HG03108 (cell line): ENCODE data around the gene ZDHHC12.
A peak's percentile ranks its signal among the peaks of the same experiment; 100 is the strongest.

ENCODE experiments used
- ATAC-seq: cut with Tn5 transposase; IDR thresholded peaks from one replicate; pipeline ENCODE4 v1.9.1; 2021; ENCODE audit warnings: moderate library complexity; ENCODE audit not compliant: unreplicated experiment

ZDHHC12 gene

GRCh38 chr9:128688501-128689292 is 35.2 kb downstream of the ZDHHC12 start, which contains the start of gene SET:
Gene SET (plus strand): TSS chr9:128689222. CDS start chr9:128689583, 361 bp downstream.
- ATAC-seq: peak; percentile 58

GRCh38 chr9:128687453-128687852 is 36.5 kb downstream of the ZDHHC12 start:
- ATAC-seq: no peak

- ATAC-seq: no peak
These were observed 38.1 kb downstream of the ZDHHC12 start for GRCh38 chr9:128685636-128686489.

- ATAC-seq: peak; percentile 27
These were observed 39.4 kb downstream of the ZDHHC12 start for GRCh38 chr9:128684325-128685199.

- no peak for ATAC-seq
These were observed 39.9 kb downstream of the ZDHHC12 start for GRCh38 chr9:128684065-128684324.

- ATAC-seq: peak; percentile 34
These were observed 40.4 kb downstream of the ZDHHC12 start for GRCh38 chr9:128683340-128684064.

- no peak for ATAC-seq
These were observed 46.1 kb downstream of the ZDHHC12 start for GRCh38 chr9:128677794-128678193.

GRCh38 chr9:128675382-128675781 is 48.5 kb downstream of the ZDHHC12 start:
- no peak for ATAC-seq
